OCI-LY1 (cell line): ENCODE data around the gene SIGLEC1.

Experiments
- H2AFZ ChIP-seq: fragments of 200-600 bp; sonication (generic), shearing (Covaris generic); 2 replicates; pipeline ENCODE4 v1.6.0; 2014; ENCODE audit warnings: antibody characterized with exemption, mild to moderate bottlenecking, low read length
- H3F3A ChIP-seq: fragments of 200-600 bp; sonication (generic), shearing (Covaris generic); 2 replicates; pipeline ENCODE4 v1.6.0; 2014; ENCODE audit warnings: mild to moderate bottlenecking, antibody characterized with exemption, low read length, moderate library complexity; ENCODE audit not compliant: insufficient read depth
- H3K27ac ChIP-seq: fragments of 200-600 bp; sonication (generic); 2 replicates; pipeline ENCODE4 v1.5.1; 2014; ENCODE audit warnings: low read length, mixed run types, mild to moderate bottlenecking, low read depth; ENCODE audit not compliant: poor library complexity, severe bottlenecking
- H3K27me3 ChIP-seq: fragments of 200-600 bp; sonication (generic); 2 replicates; pipeline ENCODE4 v1.6.0; 2014; ENCODE audit warnings: antibody characterized with exemption, mild to moderate bottlenecking, low read length, moderate library complexity; ENCODE audit not compliant: insufficient read depth
- H3K36me3 ChIP-seq: fragments of 200-600 bp; sonication (generic); 2 replicates; pipeline ENCODE4 v1.6.1; 2014; ENCODE audit warnings: mild to moderate bottlenecking, antibody characterized with exemption, low read length, moderate library complexity, mixed read lengths; ENCODE audit not compliant: insufficient read depth
- H3K4me1 ChIP-seq: fragments of 200-600 bp; sonication (generic); 2 replicates; pipeline ENCODE4 v1.5.1; 2014; ENCODE audit warnings: mild to moderate bottlenecking, low read length, moderate library complexity; ENCODE audit not compliant: insufficient read depth, severe bottlenecking
- H3K4me2 ChIP-seq: fragments of 200-600 bp; sonication (generic), shearing (Covaris generic); 2 replicates; pipeline ENCODE4 v1.6.1; 2014; ENCODE audit warnings: low read length
- H3K4me3 ChIP-seq: fragments of 200-600 bp; sonication (generic); 2 replicates; pipeline ENCODE4 v1.5.1; 2014; ENCODE audit warnings: low read length, low read depth, mild to moderate bottlenecking, mixed read lengths; ENCODE audit not compliant: poor library complexity, severe bottlenecking
- H3K79me2 ChIP-seq: fragments of 200-600 bp; shearing (Covaris generic); 2 replicates; pipeline ENCODE4 v1.6.1; 2016; ENCODE audit warnings: mixed run types, low read length, mixed read lengths; ENCODE audit not compliant: insufficient read depth
- H3K9ac ChIP-seq: fragments of 200-600 bp; sonication (generic), shearing (Covaris generic); 2 replicates; pipeline ENCODE4 v1.6.1; 2014; ENCODE audit warnings: mild to moderate bottlenecking, low read length, mixed read lengths
- H3K9me2 ChIP-seq: fragments of 200-600 bp; sonication (generic), shearing (Covaris generic); 2 replicates; pipeline ENCODE4 v1.6.1; 2014; ENCODE audit warnings: low read depth, mild to moderate bottlenecking, low read length, mixed read lengths
- H3K9me3 ChIP-seq: fragments of 200-600 bp; shearing (Covaris generic); 2 replicates; pipeline ENCODE4 v1.6.1; 2014; ENCODE audit warnings: low read length, mixed read lengths
- H4K20me1 ChIP-seq: fragments of 200-600 bp; sonication (generic), shearing (Covaris generic); 2 replicates; pipeline ENCODE4 v1.6.0; 2016; ENCODE audit warnings: mild to moderate bottlenecking, low read length; ENCODE audit not compliant: insufficient read depth
- EZH2 ChIP-seq: fragments of 200-600 bp; sonication (generic), shearing (Covaris generic); IDR thresholded peaks from 2 replicates; pipeline ENCODE4 v1.8.0; 2017; ENCODE audit warnings: borderline replicate concordance, mixed run types, mild to moderate bottlenecking, antibody characterized with exemption, low read length, moderate library complexity, mixed read lengths
- TF ChIP-seq, protein P1 (sequence below): fragments of 200-600 bp; sonication (generic), shearing (Covaris generic); IDR thresholded peaks from 2 replicates; pipeline ENCODE4 v1.5.1; 2017; ENCODE audit warnings: mild to moderate bottlenecking, antibody characterized with exemption, low read length, moderate library complexity, mixed read lengths

Gene SIGLEC1

DNA sequence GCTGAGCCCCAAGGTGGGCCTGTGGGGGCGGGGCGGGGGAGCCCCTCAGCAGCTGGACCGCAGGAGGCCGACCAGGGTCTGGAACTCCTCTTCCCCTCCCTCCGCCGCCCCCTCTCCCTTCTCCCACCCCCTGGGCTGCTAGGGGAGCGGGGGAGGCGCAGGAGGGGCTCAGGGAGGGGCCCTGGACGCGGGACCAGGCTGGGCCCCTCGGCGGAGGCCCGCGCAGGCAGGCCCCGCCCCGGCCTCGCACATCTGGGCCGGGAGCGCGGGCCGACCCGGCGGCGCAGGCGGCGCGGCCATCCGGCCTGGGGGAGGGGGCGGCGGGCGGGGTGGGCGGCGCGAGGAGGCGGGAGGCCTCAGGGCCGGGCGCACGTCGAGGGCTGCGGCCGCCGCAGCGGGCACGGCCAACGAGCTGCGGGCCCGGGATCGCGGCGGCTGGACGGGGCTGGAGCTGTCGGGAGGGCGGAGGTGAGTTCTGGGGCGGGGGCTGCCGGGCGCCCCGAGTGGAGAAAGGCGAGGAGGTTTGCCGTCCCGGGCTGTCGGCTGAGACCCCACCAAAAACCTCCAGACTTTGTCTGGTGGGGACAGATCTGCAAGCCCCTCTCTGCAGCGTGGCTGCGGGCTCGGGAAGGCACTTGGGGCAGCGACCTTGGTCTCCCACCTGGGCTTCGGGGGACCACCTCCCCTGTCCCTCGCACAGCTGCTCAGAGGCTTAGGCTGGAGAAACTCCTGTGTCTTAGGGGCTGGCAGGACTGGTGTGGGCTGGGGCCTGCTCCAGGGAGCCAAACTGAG lies 20.1 kb upstream of the SIGLEC1 start, which contains the start of gene HSPA12B:
Gene HSPA12B, plus strand, starts transcription at position 359 of the 792 bp plus-strand sequence. CDS start 5,990 bp downstream, outside the sequence.
- H3K36me3 ChIP-seq = no peaks in the 10 kb centered on the region
- no peak within 1 kb of the TSS for H2AFZ ChIP-seq
- H3K9ac ChIP-seq = no peak within 1 kb of the TSS
- H3F3A ChIP-seq = no peaks in the 10 kb centered on the region
- no peak within 1 kb of the TSS for H3K4me2 ChIP-seq
- H3K27me3 ChIP-seq = peaks cover 6% of the 10 kb centered on the region
- H3K4me3 ChIP-seq = no peak within 1 kb of the TSS
- no peaks in the 10 kb centered on the region for H3K9me2 ChIP-seq
- no peaks in the 10 kb centered on the region for H3K79me2 ChIP-seq
- H4K20me1 ChIP-seq = no peaks in the 10 kb centered on the region
- TF ChIP-seq, protein P1, sequence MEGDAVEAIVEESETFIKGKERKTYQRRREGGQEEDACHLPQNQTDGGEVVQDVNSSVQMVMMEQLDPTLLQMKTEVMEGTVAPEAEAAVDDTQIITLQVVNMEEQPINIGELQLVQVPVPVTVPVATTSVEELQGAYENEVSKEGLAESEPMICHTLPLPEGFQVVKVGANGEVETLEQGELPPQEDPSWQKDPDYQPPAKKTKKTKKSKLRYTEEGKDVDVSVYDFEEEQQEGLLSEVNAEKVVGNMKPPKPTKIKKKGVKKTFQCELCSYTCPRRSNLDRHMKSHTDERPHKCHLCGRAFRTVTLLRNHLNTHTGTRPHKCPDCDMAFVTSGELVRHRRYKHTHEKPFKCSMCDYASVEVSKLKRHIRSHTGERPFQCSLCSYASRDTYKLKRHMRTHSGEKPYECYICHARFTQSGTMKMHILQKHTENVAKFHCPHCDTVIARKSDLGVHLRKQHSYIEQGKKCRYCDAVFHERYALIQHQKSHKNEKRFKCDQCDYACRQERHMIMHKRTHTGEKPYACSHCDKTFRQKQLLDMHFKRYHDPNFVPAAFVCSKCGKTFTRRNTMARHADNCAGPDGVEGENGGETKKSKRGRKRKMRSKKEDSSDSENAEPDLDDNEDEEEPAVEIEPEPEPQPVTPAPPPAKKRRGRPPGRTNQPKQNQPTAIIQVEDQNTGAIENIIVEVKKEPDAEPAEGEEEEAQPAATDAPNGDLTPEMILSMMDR = no peak
- no peak for TF ChIP-seq EZH2
- H3K9me3 ChIP-seq = no peaks in the 10 kb centered on the region
- no peaks in the 10 kb centered on the region for H3K4me1 ChIP-seq
- no peak within 1 kb of the TSS for H3K27ac ChIP-seq

DNA sequence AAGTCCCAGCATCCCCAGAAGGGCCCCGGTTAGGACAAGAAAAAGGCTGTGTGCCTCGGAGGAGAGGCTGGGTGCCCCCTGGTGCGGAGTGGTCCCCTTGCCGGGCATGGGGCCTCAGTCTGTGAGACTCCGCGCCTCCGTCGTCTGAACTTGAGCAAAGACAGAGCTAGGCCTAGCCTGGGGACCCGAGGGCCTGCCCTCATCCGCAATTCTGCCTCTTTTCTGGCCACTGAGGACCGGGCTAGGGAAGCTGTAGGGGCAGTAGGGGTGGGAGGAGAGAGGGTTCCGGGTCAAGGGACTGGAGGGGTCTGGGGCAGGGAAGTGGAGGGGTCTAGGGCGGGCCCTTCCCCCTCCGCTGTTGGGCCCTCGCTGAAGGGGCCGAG lies 19.5 kb upstream of the SIGLEC1 start:
- no peaks in the 10 kb centered on the region for H3K36me3 ChIP-seq
- no peaks in the 10 kb centered on the region for H4K20me1 ChIP-seq
- no peak overlapping the region for H3K4me3 ChIP-seq
- no peaks in the 10 kb centered on the region for H3K9me3 ChIP-seq
- H3F3A ChIP-seq = no peaks in the 10 kb centered on the region
- H2AFZ ChIP-seq = no peak overlapping the region
- no peaks in the 10 kb centered on the region for H3K4me1 ChIP-seq
- no peak overlapping the region for H3K4me2 ChIP-seq
- no peaks in the 10 kb centered on the region for H3K79me2 ChIP-seq
- TF ChIP-seq, protein P1 = no peak
- TF ChIP-seq EZH2 = no peak
- no peaks in the 10 kb centered on the region for H3K9me2 ChIP-seq
- no peak overlapping the region for H3K27ac ChIP-seq
- no peak overlapping the region for H3K9ac ChIP-seq
- H3K27me3 ChIP-seq = peaks cover 6% of the 10 kb centered on the region

DNA sequence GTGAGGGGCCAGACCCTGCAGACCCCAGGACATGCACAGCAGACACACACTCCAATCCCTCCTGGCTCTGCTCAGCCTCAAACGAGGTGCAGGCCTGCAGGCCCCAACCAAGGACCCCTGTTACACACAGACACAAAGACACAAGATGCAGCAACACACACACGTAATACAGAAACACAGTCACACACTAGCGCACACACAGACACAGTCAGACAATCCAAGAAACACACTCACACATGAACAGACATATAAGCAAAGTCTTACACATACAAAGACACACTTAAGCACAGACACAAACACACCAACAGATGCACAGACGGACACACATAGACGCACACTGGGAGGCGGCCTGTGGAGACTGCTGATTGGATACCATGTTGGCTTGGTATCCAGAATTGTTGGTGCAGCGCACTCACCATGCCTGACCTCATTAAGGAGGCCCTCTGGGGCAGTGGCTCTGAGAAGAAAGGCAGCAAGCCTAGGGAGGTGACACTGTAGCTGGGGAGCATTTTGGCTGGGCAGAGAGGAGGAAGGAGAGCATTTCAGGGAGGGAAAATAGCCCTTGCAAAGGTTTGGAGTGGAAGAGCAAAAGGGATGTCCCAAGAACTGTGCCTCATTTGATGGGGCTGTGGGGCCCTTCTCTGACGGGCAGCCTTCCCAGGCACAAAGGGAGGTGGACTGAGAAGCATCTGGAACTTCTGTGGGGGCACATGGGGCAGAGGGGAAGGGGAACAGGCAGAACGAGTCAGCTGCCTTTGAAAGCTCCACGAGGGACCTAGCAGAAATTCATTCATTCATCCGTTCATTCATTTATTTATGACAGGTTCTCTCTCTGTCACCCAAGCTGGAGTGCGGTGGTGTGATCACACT lies 18.6 kb upstream of the SIGLEC1 start:
- Histone ChIP-seq H3K79me2 (no peaks in the 10 kb centered on the region), H3F3A (no peaks in the 10 kb centered on the region), H3K4me1 (no peaks in the 10 kb centered on the region), H2AFZ (no peak overlapping the region), H3K27ac (no peak overlapping the region), H3K9me2 (no peaks in the 10 kb centered on the region), H3K4me3 (no peak overlapping the region), H3K9ac (no peak overlapping the region), H3K36me3 (no peaks in the 10 kb centered on the region), H3K27me3 (peaks cover 6% of the 10 kb centered on the region), H4K20me1 (no peaks in the 10 kb centered on the region), H3K4me2 (no peak overlapping the region), H3K9me3 (no peaks in the 10 kb centered on the region)
- TF ChIP-seq, protein P1 = no peak
- no peak for TF ChIP-seq EZH2
